CD4-positive, alpha-beta T cell treated with Interleukin-17A for 4 hours (primary cell): ENCODE data around the gene MAST3.

Experiments
- DNase-seq: peaks from one replicate; pipeline ENCODE4 v3.0.0-alpha.2; 2020; ENCODE audit warnings: mixed read lengths

Gene MAST3

DNA sequence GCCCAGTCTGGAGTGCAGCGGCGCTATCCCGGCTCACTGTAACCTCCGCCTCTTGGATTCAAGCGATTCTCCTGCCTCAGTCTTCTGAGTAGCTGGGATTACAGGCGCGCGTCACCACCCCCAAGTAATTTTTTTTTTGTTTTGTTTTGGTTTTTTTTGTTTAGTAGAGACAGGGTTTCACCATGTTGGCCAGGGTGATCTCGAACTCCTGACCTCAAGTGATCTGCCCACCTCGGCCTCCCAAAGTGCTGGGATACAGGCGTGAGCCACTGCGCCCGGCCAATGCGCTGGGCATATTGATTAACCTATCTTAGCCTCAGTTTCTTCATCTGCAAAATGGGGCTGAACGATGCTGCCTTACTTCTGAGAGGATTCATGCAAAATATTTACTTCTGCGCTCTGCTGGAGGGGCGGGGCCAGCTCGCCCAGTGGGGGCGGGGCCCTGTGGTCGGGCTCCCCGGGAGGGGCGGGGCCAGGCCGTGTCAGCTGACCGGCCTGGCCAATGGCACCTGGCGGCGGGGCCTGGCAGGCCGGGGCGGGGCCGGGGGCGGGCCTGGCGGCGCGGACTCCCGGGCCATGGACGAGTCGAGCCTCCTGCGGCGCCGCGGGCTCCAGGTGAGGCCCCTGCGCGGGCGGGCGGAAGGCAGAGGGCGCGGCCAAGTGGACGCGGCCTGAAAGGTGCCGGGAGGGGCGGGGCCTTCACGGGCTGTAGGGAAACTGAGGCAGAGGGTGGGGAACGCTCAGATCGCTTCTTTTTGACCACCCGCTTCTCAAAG, at the start of gene MAST3:
TSS of gene MAST3 (plus strand) at position 562 of the 776 bp plus-strand sequence. CDS start at position 577, 15 bp downstream.
- DNase-seq, result peak; percentile 96

DNA sequence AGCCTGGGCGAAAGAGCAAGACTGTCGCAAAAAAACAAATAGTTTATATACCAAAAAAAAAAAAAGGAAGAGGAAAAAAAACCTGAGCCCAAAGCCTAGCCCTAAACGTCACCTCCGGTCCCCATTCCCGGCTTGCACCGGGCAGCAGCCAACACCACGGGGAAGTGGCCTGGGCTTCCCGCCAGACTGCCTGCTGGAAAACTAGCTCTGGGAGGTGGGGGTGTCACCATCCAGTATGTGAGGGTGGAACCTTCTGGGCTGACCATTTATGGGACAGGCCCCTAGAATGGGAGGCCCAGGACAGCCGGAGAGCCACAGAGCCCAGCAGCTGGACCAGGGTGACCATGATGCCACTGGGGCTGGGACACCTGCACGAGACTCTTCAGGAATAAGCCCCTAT, 48.2 kb upstream of the MAST3 start:
- DNase-seq, result no peak

- DNase-seq, result no peak
These were observed 45.7 kb upstream of the MAST3 start for GRCh38 chr19:18051887-18052286.

DNA sequence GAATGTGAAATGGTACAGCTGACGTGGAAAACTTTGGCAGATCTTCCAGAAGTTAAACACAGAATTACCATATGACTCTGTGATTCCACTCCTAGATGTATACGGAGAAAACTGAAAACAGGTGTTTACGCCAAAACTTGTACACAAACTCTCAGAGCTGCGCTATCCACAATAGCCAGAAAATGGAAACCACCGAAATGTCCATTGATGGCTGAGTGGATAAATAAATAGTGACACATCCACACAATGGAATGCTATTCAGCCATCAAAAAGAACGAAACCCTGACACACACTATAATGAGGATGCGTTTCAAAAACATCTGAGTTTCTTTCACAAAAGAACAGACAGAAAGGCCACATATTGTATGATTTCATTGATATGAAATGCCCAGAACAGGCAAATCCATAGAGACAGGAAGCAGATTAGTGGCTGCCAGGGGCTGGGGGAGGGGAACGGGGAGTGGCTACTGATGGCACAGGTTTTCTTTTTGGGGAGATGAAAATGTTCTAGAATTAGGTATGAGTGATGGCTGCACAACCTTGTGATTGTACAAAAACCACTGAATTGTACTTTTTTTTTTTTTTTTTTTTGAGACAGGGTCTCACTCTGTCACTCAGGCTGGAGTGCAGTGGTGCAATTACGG, 43.9 kb upstream of the MAST3 start:
- DNase-seq, result peak; percentile 53

GRCh38 chr19:18055967-18056366, 41.6 kb upstream of the MAST3 start:
- DNase-seq, result no peak

- peak; percentile 7 for DNase-seq
These were observed 40.0 kb upstream of the MAST3 start for GRCh38 chr19:18057557-18057956.

DNA sequence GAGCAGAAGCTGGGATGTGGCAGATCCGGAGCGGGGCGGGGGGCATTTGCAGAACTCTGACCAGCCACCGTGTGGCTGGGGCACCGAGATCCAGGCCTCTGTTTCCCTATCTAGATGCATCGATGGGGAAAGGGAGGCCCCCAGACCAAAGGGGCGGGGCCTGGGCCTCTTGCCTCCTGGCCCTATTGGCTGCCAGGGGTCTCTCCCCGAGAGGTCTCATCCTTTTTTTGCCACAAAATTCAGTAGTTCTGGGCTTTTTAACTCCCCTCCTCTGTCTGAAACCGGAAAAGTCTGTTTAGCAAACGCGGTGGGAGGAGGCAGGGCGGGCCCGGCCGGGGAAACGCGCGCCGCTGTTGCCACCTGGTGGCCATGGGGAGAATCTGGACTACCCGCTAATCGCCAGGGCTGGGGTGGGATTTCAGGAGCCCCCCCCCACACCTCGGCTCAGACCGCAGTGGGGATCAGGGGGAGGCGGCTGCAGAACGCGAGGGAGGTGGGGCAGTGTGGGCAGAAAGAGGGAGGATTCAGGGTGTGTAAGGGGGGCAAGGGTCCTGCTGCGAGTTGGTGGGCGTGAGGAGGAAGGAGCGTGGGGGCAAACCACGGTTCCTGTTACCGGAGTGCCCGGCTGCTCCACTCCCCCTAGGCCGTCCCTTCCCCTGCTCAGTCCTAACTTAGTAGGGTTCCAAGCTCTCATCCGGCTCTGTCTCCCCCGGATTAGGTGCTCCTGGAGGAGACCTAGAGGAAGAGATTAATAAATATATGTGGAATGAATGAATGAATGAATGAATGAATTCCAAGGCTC, 39.2 kb upstream of the MAST3 start:
- DNase-seq, result peak; percentile 89

DNA sequence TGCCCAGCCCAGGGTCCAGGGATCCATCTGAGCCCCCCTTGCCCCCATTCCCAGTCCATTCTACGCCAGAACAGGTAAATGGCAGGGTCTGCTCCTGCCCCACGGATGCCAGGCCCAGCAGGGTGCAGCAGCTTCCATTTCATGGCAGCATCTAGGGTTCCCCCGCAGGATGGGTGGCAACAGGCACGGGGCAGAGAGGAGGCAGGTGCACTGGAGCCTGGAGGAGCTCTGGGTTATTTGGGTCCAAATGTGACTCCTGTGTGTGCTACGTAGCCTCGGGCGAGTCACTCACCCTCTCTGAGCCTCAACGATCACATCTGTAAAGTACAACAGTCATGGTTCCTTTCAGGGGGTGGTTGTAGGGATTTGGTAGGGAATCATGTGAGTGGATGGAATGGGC, 38.3 kb upstream of the MAST3 start:
- no peak for DNase-seq

DNA sequence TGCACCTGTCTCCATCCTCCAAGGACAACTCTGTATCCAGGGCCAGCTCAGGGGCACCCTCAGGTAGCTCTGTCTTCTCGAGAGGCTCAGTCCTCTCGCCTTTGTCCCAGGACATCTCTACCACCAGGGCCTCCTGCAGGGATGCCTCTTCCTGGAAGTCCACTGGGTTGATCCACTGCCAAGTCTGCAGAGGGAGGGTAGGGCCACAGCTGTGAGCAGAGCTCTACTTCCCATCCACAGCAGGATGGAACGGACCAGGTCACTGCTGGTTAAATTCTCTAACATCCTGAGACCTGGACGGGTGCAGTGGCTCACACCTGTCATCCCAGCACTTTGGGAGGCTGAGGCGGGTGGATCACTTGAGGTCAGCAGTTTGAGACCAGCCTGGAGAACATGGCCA, 37.7 kb upstream of the MAST3 start:
- no peak for DNase-seq

DNA sequence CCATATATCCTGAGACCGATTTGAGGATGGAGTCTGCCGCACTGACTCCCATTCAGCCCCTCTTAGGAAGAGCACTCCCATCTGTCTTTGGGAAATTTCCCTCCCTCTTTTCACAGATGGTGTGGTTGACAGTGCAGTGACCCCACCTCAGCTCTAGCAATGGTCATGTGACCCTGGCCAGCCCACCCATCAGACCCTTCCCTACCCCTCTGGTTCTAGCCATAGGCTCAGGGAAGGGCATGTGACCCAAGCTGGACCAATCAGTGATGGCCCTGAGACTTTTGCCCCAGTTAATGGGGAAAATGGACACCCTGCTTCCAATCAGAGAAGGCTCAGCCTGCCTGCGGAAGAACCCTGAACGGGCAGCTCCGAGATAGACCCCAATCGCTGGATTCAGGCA, 37.1 kb upstream of the MAST3 start:
- no peak for DNase-seq

- DNase-seq, result no peak
These were observed 35.5 kb upstream of the MAST3 start for GRCh38 chr19:18062028-18062427.

GRCh38 chr19:18063463-18063862, 34.1 kb upstream of the MAST3 start:
- DNase-seq, result peak; percentile 68

DNA sequence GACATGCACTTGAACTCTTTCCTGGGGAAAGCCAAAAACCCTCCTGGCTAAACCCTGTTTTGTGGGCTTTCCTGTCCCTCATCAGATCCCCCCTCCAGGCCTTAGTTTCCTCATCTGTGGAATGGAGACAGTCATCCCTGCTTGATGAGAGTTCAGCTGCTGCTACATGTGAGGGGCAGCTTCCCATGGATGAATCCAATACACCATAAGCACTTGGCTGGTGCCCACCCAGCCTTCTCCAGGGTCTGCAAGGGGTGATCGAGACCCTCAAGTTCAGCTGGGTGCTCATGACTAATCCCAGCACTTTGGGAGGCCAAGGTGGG, 32.4 kb upstream of the MAST3 start:
- DNase-seq, result no peak

- no peak for DNase-seq
These were observed 29.2 kb upstream of the MAST3 start for GRCh38 chr19:18068395-18068794.

- DNase-seq, result no peak
These were observed 28.2 kb upstream of the MAST3 start for GRCh38 chr19:18069383-18069782.

DNA sequence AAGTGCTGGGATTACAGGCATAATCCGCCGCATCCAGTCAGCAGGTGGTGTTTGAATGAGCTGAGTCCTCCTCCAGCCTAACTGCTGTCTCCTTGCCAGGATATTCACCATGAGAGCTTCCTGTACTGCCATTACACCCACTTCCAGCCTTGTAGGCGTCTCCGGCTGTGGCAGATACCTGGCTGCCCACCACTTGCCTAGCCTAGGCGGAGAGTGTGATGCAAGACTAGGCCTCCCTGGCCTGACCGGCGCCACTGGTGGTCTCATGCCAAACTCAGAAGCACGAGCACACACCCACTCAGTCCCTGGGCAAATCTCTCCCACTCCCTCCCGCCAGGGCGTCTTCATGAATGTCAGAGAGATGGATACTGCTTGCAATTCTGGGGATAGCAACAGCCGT, 27.4 kb upstream of the MAST3 start:
- DNase-seq, result no peak

DNA sequence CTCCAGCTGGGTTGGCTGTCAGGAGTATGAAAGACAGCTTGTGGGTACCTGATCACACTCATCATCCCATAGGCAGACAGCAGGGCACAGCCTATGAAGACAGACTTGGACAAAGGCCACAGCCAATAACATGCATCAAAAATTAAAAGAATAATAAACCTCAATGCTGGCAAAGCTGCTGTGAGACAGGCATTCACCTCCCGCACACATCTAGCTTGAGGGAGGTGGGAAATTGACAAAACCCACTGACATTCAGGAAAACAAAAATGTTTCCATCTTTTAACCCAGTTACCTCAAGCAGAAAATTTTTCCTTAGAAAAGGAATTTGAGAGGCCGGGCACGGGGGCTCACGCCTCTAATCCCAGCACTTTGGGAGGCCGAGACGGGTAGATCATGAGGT, 25.2 kb upstream of the MAST3 start:
- DNase-seq, result no peak

DNA sequence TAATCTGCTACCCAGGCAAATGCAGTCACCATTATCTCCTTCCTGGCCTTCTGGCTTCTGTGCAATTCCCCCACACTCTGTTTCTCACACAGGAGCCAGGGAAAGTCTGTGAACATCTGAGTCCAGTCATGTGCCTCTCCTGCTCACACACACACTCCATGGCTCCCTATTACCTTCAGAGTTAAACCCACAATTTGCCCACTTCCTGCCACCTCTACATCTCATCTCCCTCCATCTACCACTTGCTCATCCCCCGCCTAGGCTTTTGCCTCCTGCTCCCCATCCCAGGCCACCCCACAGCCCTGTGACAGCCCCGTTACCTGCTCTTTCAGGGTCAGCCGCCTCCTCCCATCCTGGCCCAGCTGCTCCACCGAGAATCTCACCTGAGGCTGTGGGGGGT, 24.4 kb upstream of the MAST3 start:
- DNase-seq, result peak; percentile 33

GRCh38 chr19:18074192-18074591, 23.4 kb upstream of the MAST3 start:
- no peak for DNase-seq

DNA sequence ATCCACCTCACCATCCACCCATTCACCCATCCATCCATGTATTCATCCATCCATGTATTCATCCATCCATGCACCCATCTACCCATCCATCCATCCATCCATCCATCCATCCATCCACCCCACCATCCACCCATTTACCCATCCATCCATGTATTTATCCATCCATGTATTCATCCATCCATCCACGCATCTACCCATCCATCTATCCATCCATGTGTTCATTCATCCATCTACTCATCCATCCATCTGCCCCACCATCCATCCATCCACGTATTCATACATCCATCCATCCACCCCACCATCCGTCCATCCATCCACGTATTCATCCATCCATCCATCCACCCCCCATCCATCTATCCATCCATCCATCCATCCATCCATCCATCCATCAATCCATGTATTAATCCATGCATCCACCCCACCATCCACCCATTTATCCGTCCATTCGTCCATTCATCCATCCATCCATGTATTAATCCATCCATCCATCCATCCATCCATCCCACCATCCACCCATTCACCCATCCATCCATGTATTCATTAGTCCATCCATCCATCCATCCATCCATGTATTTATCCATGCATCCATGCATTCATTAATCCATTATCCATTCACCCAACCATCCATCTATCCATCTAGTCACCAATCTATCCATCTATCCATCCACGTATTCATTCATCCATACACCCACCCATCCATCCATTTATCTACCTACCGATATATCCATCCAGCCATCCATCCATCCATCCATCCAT, 13.5 kb upstream of the MAST3 start:
- no peak for DNase-seq

DNA sequence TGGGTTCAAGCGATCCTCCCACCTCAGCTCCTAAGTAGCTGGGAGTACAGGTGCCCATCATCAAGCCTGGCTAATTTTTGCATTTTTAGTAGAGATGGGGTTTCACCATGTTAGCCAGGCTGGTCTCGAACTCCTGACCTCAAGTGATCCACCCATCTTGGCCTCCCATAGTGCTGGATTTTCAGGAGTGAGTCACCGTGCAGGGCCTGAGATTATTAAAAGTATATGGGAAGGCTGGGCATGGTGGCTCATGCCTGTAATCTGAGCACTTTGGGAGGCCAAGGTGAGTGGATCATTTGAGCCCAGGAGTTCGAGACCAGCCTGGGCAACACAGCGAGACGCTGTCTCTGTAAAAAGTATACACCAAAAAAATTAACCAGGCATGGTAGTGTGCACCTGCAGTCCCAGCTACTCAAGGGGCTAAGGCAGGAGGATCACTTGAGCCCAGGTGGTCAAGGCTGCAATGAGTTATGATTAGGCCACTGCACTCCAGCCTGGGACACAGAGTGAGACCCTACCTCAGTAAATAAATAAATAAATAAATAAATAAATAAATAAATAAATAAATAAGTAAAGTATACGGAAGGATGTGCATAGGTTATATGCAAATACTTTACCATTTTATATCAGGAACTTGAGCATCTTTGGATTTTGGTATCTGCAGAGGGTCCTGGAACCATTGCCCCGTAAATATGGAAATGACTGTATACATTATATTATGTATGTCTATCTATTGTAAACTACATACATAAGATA, 11.7 kb upstream of the MAST3 start:
- no peak for DNase-seq

DNA sequence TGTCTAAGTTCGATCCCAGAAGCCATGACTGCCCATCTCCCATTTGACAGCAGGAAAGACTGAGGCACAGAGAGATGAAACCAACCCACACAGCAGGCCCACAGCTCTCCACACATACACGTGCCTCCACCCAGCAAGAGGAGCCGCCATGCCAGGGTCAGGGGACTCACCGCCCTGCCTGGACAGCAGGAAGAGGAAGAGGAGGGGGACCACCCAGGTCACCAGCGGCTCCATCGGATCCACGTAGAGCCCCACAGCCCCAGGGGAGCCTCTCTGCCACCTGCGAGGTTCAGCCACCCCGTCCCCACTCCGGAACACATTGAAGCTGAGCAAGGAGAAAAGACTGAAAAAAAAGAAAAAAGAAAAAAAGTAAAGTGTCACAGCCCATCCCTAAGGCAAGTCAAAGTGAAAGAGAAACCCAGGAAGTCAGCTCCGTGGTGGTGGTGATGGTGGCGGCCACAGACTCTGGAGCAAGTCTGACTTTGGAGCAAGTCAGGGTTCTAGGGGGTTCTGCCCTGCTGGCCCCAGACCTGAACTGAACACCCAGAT, 10.9 kb upstream of the MAST3 start, which contains the start of gene IL12RB1:
TSS of gene IL12RB1 (minus strand) at position 345 of the 549 bp plus-strand sequence. CDS start at position 234, 111 bp downstream.
- peak; percentile 72 for DNase-seq
